Stimulated activated effector memory CD8-positive, alpha-beta T cell treated with anti-CD3 and anti-CD28 coated beads, Interleukin-12 subunit alpha, Interleukin-12 subunit beta, amount 100 ng/mL, for 72 hours (primary cell): Measurements from ENCODE around the gene TMEM89.

Experiments
- ATAC-seq: fragments of 150-1000 bp; cut with Tn5 transposase; 2 replicates; pipeline ENCODE4 v1.10.0; 2021
- DNase-seq, 2 donors: peaks; one replicate each; pipeline ENCODE4 v3.0.0; 2021 to 2022; ENCODE audit warnings: low spot score in 2 of 2
- H3K27ac Mint-ChIP-seq: one replicate; pipeline ENCODE4 v1.8.0; 2022; ENCODE audit warnings: mild to moderate bottlenecking, mixed read lengths
- H3K36me3 Mint-ChIP-seq: one replicate; pipeline ENCODE4 v1.8.0; 2022; ENCODE audit warnings: mild to moderate bottlenecking, mixed read lengths
- H3K4me1 Mint-ChIP-seq: one replicate; pipeline ENCODE4 v1.8.0; 2022; ENCODE audit warnings: mixed read lengths
- H3K4me3 Mint-ChIP-seq: one replicate; pipeline ENCODE4 v1.8.0; 2022; ENCODE audit warnings: mild to moderate bottlenecking, mixed read lengths
- H3K9me3 Mint-ChIP-seq: one replicate; pipeline ENCODE4 v1.8.0; 2022; ENCODE audit warnings: mixed read lengths

The TMEM89 gene, protein sequence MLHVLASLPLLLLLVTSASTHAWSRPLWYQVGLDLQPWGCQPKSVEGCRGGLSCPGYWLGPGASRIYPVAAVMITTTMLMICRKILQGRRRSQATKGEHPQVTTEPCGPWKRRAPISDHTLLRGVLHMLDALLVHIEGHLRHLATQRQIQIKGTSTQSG

DNA sequence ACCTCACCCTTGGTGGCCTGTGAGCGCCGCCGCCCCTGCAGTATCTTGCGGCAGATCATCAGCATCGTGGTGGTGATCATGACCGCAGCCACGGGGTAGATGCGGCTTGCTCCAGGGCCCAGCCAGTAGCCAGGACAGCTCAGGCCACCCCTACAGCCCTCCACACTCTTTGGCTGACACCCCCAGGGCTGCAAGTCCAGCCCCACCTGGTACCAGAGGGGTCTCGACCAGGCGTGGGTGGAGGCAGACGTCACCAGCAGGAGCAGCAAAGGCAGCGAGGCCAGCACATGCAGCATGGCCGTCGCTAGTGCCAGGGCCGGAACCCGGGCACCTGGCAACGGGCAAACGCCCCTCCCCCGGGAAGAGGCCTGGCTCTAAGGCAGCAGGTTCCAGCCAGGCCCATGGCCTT is at the start of gene TMEM89:
Gene TMEM89 (minus strand): TSS at position 309 of the 409 bp plus-strand sequence. CDS start 13 bp downstream, at position 296.
- ATAC-seq, result no peak
- no peaks in the 10 kb centered on the region for H3K4me1 Mint-ChIP-seq
- H3K4me3 Mint-ChIP-seq, result no peak within 1 kb of the TSS
- no peak for DNase-seq
- peaks cover 7% of the 10 kb centered on the region for H3K9me3 Mint-ChIP-seq
- peaks cover 12% of the 10 kb centered on the region for H3K36me3 Mint-ChIP-seq
- H3K27ac Mint-ChIP-seq, result no peak within 1 kb of the TSS

DNA sequence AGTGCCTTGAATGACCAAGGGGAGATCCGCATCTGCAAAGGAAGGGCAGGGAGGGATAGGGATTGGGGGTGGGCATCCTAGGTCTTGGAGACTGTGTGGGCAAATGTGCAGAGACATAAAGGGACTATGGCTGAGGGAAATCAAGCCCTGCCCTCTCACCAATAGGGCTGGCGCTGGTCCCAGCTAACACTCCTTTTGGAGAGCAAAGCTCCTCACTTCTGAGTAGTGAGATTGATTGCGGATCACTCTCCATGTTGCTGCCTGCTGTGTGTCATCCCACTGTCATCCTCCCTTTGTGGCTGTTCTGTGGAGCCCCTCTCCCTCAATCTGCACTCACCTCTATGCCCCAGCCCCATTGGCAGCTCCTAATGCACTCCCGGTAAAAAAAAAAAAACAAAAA is 43.4 kb upstream of the TMEM89 start:
- peaks cover 26% of the 10 kb centered on the region for H3K36me3 Mint-ChIP-seq
- H3K9me3 Mint-ChIP-seq, result no peaks in the 10 kb centered on the region
- no peak overlapping the region for H3K27ac Mint-ChIP-seq
- H3K4me1 Mint-ChIP-seq, result peaks cover 18% of the 10 kb centered on the region
- ATAC-seq (no peak), DNase-seq (no peak)
- no peak overlapping the region for H3K4me3 Mint-ChIP-seq

DNA sequence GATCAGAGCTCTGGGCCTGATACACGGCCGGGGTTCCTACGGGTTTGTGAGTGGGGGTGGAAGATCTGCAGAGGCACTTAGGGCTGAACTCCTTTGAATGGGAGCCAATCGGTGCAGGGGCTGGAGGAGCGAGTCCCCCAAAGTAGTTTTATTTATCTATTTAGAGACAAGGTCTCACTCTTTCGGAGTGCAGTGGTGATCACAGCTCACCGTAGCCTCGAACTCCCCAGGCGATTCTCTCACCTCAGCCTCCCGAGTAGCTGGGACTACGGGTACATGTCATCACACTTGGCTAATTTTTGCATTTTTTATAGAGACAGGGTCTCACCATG is 42.7 kb upstream of the TMEM89 start:
- H3K4me1 Mint-ChIP-seq, result peaks cover 18% of the 10 kb centered on the region
- DNase-seq, result no peak
- no peak for ATAC-seq
- peaks cover 30% of the 10 kb centered on the region for H3K36me3 Mint-ChIP-seq
- peak overlapping the region; percentile 89 for H3K4me3 Mint-ChIP-seq
- no peaks in the 10 kb centered on the region for H3K9me3 Mint-ChIP-seq
- peak overlapping the region; percentile 91 for H3K27ac Mint-ChIP-seq

DNA sequence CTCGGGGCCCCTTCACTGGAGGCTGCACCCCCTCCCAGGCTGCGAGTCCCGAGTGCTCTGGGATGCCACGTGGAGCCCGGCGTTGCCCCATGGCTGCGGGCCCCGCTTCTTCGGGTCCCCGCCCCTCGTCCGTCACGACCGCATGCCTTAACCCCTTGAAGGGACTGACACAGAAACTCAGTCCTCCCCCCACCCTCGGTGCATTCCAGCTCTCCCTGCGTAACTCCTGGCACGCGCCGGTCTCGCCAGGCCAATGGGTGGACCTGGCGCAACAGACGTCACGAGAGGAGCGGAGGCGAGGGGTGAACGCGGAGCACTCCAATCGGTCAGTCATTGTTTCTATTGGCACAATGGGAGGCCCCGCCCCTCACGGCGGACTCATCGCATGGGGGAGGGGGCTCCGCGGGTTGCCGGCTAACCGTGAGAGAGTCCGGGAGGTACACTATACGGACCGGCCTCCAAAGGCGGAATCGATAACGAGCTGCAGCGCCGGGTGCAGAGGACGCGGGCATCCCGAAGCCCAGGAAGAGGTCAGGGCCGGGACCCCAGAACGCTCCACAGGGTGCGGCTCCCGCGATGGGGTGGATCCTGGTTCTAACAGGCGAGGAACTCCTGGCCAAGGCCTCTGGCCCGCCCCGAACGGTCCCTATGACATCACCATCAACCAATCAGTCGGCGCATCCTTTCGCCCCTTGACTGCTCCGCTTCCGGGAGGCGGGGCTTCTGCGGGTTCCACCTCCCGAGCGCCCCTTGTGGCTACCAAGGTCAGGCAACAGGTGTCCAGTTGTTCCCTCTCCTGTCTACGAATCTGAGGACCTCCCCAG is 42.1 kb upstream of the TMEM89 start:
- Mint-ChIP-seq H3K27ac (peak overlapping the region; percentile 91), H3K36me3 (peaks cover 32% of the 10 kb centered on the region), H3K4me1 (peaks cover 18% of the 10 kb centered on the region), H3K4me3 (peak overlapping the region; percentile 89), H3K9me3 (no peaks in the 10 kb centered on the region)
- ATAC-seq (peak; percentile 91), DNase-seq (peak; percentile 84 to 98)

GRCh38 chr3:48662753-48663488 is 41.4 kb upstream of the TMEM89 start, which contains the start of gene CELSR3:
Gene CELSR3, minus strand, starts transcription at chr3:48662886. Its CDS starts 252 bp downstream, at chr3:48662634.
- DNase-seq, result peak; percentile 32 to 71
- peak within 1 kb of the TSS; percentile 91 for H3K27ac Mint-ChIP-seq

GRCh38 chr3:48662145-48662752 is 40.7 kb upstream of the TMEM89 start:
- no peak for ATAC-seq
- H3K36me3 Mint-ChIP-seq, result peaks cover 34% of the 10 kb centered on the region
- H3K4me1 Mint-ChIP-seq, result peaks cover 22% of the 10 kb centered on the region
- H3K4me3 Mint-ChIP-seq, result peak overlapping the region; percentile 89
- H3K27ac Mint-ChIP-seq, result peak overlapping the region; percentile 91
- DNase-seq, result no peak
- H3K9me3 Mint-ChIP-seq, result no peaks in the 10 kb centered on the region

More at GRCh38 chr3:48662753-48663488, 41.4 kb upstream of the TMEM89 start, which contains the start of gene CELSR3:
- Mint-ChIP-seq H3K9me3 (no peaks in the 10 kb centered on the region), H3K36me3 (peaks cover 34% of the 10 kb centered on the region), H3K4me1 (peaks cover 18% of the 10 kb centered on the region), H3K4me3 (peak within 1 kb of the TSS; percentile 89)
- ATAC-seq, result peak; percentile 53

GRCh38 chr3:48661501-48662144 is 40.1 kb upstream of the TMEM89 start:
- DNase-seq, result peak; percentile 81 to 94
- H3K4me1 Mint-ChIP-seq, result peaks cover 28% of the 10 kb centered on the region
- no peak for ATAC-seq
- no peaks in the 10 kb centered on the region for H3K9me3 Mint-ChIP-seq
- H3K36me3 Mint-ChIP-seq, result peaks cover 34% of the 10 kb centered on the region
- H3K4me3 Mint-ChIP-seq, result peak overlapping the region; percentile 89
- H3K27ac Mint-ChIP-seq, result no peak overlapping the region

DNA sequence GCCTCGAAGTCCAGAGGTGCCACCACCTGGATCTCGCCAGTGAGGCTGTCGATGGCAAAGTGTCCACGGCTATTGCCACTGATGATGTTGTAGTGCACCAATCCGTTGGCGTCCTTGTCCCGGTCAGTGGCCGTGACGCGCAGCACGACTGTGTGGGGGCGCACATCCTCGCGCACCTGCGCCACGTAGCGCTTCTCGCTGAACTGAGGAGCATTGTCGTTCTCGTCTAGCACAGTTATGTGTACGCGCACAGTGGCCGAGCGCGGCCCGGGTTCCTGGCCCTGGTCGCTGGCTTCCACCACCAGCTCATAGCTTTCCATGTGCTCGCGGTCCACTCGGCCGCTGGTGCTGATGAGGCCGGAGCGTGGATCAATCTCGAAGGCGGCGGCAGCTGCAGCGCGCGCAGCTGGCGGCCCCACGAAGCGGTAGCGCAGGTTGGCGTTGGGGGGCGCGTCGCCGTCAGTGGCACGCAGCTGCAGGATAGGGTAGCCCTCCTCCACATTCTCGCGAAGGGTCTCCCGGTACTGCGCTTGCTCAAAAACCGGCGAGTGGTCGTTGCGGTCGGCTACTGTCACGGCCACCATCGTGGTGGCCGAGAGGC is 39.3 kb upstream of the TMEM89 start:
- Mint-ChIP-seq H3K9me3 (no peaks in the 10 kb centered on the region), H3K4me1 (peaks cover 30% of the 10 kb centered on the region), H3K27ac (no peak overlapping the region), H3K36me3 (peaks cover 34% of the 10 kb centered on the region), H3K4me3 (peak overlapping the region; percentile 89)
- DNase-seq (no peak), ATAC-seq (no peak)

GRCh38 chr3:48656841-48657281 is 35.3 kb upstream of the TMEM89 start:
- DNase-seq, result no peak

GRCh38 chr3:48656061-48656840 is 34.7 kb upstream of the TMEM89 start:
- H3K9me3 Mint-ChIP-seq, result no peaks in the 10 kb centered on the region
- ATAC-seq (peak; percentile 85), DNase-seq (peak; percentile 90 to 95)
- peaks cover 27% of the 10 kb centered on the region for H3K4me1 Mint-ChIP-seq
- peak overlapping the region; percentile 84 for H3K27ac Mint-ChIP-seq
- H3K4me3 Mint-ChIP-seq, result peak overlapping the region; percentile 74
- H3K36me3 Mint-ChIP-seq, result peaks cover 34% of the 10 kb centered on the region

More at GRCh38 chr3:48656841-48657281, 35.3 kb upstream of the TMEM89 start:
- Mint-ChIP-seq H3K4me1 (peaks cover 27% of the 10 kb centered on the region), H3K9me3 (no peaks in the 10 kb centered on the region), H3K27ac (peak overlapping the region; percentile 64), H3K36me3 (peaks cover 34% of the 10 kb centered on the region), H3K4me3 (peak overlapping the region; percentile 74)
- no peak for ATAC-seq

DNA sequence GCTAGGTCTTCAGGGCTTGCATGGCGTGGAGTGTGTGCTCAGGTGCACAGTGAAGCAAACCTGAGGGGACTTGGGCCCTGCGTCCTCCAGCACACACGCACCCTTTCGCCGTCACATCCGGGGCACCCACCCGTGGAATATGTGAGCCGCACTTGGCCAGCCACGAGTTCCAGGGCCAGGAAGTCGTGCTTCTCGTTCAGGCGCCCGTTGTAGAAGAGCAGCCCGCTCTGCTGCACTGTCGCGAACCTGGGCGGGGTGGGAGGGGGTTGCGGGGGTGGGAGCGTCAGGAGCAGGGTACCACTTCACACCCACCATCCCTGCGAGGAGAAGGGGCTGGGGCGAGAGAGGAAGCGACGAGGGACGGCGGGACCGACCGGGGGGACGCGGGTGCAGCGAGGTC is 34.0 kb upstream of the TMEM89 start:
- H3K4me3 Mint-ChIP-seq, result peak overlapping the region; percentile 74
- DNase-seq, result peak in 1 of 2 donors; percentile 32
- H3K4me1 Mint-ChIP-seq, result peaks cover 27% of the 10 kb centered on the region
- peaks cover 32% of the 10 kb centered on the region for H3K36me3 Mint-ChIP-seq
- peak overlapping the region; percentile 84 for H3K27ac Mint-ChIP-seq
- no peaks in the 10 kb centered on the region for H3K9me3 Mint-ChIP-seq
- peak; percentile 51 for ATAC-seq

GRCh38 chr3:48655063-48655462 is 33.5 kb upstream of the TMEM89 start:
- H3K4me3 Mint-ChIP-seq, result peak overlapping the region; percentile 74
- H3K27ac Mint-ChIP-seq, result peak overlapping the region; percentile 84
- H3K9me3 Mint-ChIP-seq, result no peaks in the 10 kb centered on the region
- ATAC-seq (no peak), DNase-seq (no peak)
- peaks cover 27% of the 10 kb centered on the region for H3K4me1 Mint-ChIP-seq
- H3K36me3 Mint-ChIP-seq, result peaks cover 27% of the 10 kb centered on the region

DNA sequence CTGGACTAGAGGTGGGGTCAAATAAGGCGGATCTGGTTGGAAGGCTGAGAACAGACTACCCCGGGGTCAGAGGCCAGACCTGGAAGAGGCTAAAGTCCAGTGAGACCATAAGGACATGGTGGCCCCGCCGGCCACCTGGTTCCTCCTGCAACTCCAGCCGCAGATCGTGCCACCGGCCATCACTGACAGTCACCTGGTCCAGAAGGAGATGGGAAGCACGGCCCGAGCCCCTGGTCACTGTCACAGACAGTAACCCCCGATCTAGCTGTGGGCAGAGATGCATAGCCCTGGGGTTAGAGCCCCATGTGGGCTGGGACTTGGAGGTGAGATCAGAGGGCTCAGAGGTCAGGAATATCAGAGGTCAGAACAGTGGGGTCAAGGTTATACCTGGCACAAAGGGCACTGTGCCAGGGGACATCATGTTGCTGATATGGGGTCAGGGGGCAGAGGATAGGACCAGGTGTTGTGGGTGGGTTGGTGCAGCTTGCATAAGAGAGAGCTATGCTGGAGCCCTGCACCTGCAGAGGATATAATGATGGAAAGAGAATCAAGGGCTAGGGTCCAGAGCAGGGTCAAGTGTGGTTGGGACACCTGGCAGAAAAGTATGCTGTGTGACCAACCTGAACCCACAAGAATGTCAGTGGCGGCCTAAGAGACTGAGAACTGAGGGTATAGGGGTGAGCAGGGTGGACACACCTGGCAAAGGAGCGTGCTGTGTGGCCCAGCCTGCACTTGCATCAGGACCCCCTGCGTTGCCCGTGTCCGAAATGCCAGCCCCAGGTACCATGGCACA is 31.6 kb upstream of the TMEM89 start:
- no peak for ATAC-seq
- peak overlapping the region; percentile 79 for H3K27ac Mint-ChIP-seq
- H3K4me3 Mint-ChIP-seq, result no peak overlapping the region
- peaks cover 27% of the 10 kb centered on the region for H3K4me1 Mint-ChIP-seq
- peaks cover 17% of the 10 kb centered on the region for H3K36me3 Mint-ChIP-seq
- no peaks in the 10 kb centered on the region for H3K9me3 Mint-ChIP-seq
- no peak for DNase-seq
